Stimulated activated CD8-positive, alpha-beta memory T cell treated with anti-CD3 and anti-CD28 coated beads, Interleukin-4, amount 100 ng/mL, for 1 hour (primary cell): Measurements from ENCODE around the gene TMEM52B.
"Not testable (repeated sequence)": the region's sequence is repeated elsewhere in the genome, so short reads cannot be mapped to it uniquely, and the experiment has no call there.

Experiments used
- DNase-seq, 2 donors: peaks; one replicate each; pipeline ENCODE4 v3.0.0-alpha.2; 2020; ENCODE audit warnings: low read depth in 2 of 2, low spot score in 1 of 2

The TMEM52B gene

GRCh38 chr12:10170216-10170615 is 8.6 kb upstream of the TMEM52B start:
- no peak for DNase-seq

GRCh38 chr12:10171973-10172728 is 6.7 kb upstream of the TMEM52B start, which contains the start of gene OLR1:
OLR1 (minus strand) TSS chr12:10172132; CDS start chr12:10172077, 55 bp downstream.
- DNase-seq = no peak

GRCh38 chr12:10174986-10175614 is 3.7 kb upstream of the TMEM52B start:
- no peak for DNase-seq

GRCh38 chr12:10175846-10176636 is 2.8 kb upstream of the TMEM52B start:
- no peak for DNase-seq

GRCh38 chr12:10179776-10180181 is 947 bp downstream of the TMEM52B start:
- no peak for DNase-seq

GRCh38 chr12:10182354-10183049 is 3.7 kb downstream of the TMEM52B start:
- DNase-seq = no peak

GRCh38 chr12:10184261-10184843 is 5.5 kb downstream of the TMEM52B start:
- DNase-seq = no peak

GRCh38 chr12:10186299-10186698 is 7.5 kb downstream of the TMEM52B start:
- no peak for DNase-seq

- not testable (repeated sequence) for DNase-seq
Measured at GRCh38 chr12:10186958-10187357, 8.1 kb downstream of the TMEM52B start.

GRCh38 chr12:10189653-10190052 is 10.8 kb downstream of the TMEM52B start:
- DNase-seq = no peak

GRCh38 chr12:10190558-10191388 is 11.9 kb downstream of the TMEM52B start:
- DNase-seq = peak in 1 of 2 donors; percentile 28

GRCh38 chr12:10191865-10192264 is 13.0 kb downstream of the TMEM52B start:
- no peak for DNase-seq

- no peak for DNase-seq
Measured at GRCh38 chr12:10194160-10194670, 15.4 kb downstream of the TMEM52B start.

- no peak for DNase-seq
Measured at GRCh38 chr12:10196210-10196609, 17.4 kb downstream of the TMEM52B start.

GRCh38 chr12:10197879-10198278 is 19.0 kb downstream of the TMEM52B start:
- DNase-seq = no peak

GRCh38 chr12:10204495-10204894 is 25.7 kb downstream of the TMEM52B start:
- DNase-seq = not testable (repeated sequence)

- no peak for DNase-seq
Measured at GRCh38 chr12:10205220-10205807, 26.5 kb downstream of the TMEM52B start.

GRCh38 chr12:10207136-10207535 is 28.3 kb downstream of the TMEM52B start:
- no peak for DNase-seq

GRCh38 chr12:10210225-10210624 is 31.4 kb downstream of the TMEM52B start:
- DNase-seq = no peak
